Endodermal cell (in vitro differentiated cells): ENCODE measurements around the gene SCAF11. TPM values are rescaled to one million over a fixed set of nuclear protein-coding genes. Genes with fewer than 3 reads are reported as not detected.

Experiments
- DNase-seq: peaks from one replicate; pipeline ENCODE4 v3.0.0-alpha.2; 2017
- H3K27ac ChIP-seq: 2 replicates; pipeline ENCODE4 v1.5.1; 2013; ENCODE audit warnings: mild to moderate bottlenecking, low read depth, low read length, moderate library complexity
- H3K27me3 ChIP-seq: 2 replicates; pipeline ENCODE4 v1.6.1; 2013; ENCODE audit warnings: mild to moderate bottlenecking, low read length, moderate library complexity; ENCODE audit not compliant: insufficient read depth, control insufficient read depth, poor library complexity, severe bottlenecking
- H3K36me3 ChIP-seq: 2 replicates; pipeline ENCODE4 v1.7.0; 2013; ENCODE audit warnings: mild to moderate bottlenecking, low read length, moderate library complexity; ENCODE audit not compliant: control insufficient read depth, insufficient read depth
- H3K4me1 ChIP-seq: one replicate; pipeline ENCODE4 v1.7.0; 2013; ENCODE audit warnings: low read length; ENCODE audit not compliant: control insufficient read depth, insufficient read depth
- H3K4me3 ChIP-seq: 2 replicates; pipeline ENCODE4 v1.5.1; 2013; ENCODE audit warnings: mild to moderate bottlenecking, low read length, moderate library complexity
- H3K9ac ChIP-seq: 2 replicates; pipeline ENCODE4 v1.6.1; 2013; ENCODE audit warnings: mild to moderate bottlenecking, low read length, moderate library complexity; ENCODE audit not compliant: poor library complexity, severe bottlenecking; ENCODE audit errors: extremely low read depth
- H3K9me3 ChIP-seq: 2 replicates; pipeline ENCODE4 v1.6.1; 2013; ENCODE audit warnings: mild to moderate bottlenecking, low read length, moderate library complexity; ENCODE audit not compliant: control insufficient read depth
- H3K27ac Mint-ChIP-seq: 2 replicates; pipeline ENCODE4 v1.8.0; 2020; ENCODE audit warnings: mixed read lengths
- H3K27me3 Mint-ChIP-seq: 2 replicates; pipeline ENCODE4 v1.8.0; 2021; ENCODE audit warnings: mild to moderate bottlenecking, mixed read lengths; ENCODE audit not compliant: insufficient read depth
- H3K36me3 Mint-ChIP-seq: 2 replicates; pipeline ENCODE4 v1.8.0; 2020; ENCODE audit warnings: low read depth, mixed read lengths
- H3K4me1 Mint-ChIP-seq: 2 replicates; pipeline ENCODE4 v1.8.0; 2020; ENCODE audit warnings: mixed read lengths
- H3K4me3 Mint-ChIP-seq: 2 replicates; pipeline ENCODE4 v1.8.0; 2020; ENCODE audit warnings: mild to moderate bottlenecking, moderate library complexity, mixed read lengths
- H3K9me3 Mint-ChIP-seq: 2 replicates; pipeline ENCODE4 v1.8.0; 2020; ENCODE audit warnings: mild to moderate bottlenecking, mixed read lengths
- WGBS, 2 experiments: methylation state at CpG; one replicate each; pipeline versions ENCODE4 v1.1.5 to v1.1.7; 2013; ENCODE audit warnings: missing lambda C conversion rate in 2 of 2, mixed read lengths in 1 of 2; ENCODE audit not compliant: insufficient coverage in 1 of 2, insufficient read length in 1 of 2; 5-methylcytosine and 5-hydroxymethylcytosine counted together
- total RNA-seq, 2 donors: library from RNA; stranded (reverse); fragmentation: NEBNext Ultra II Directional in 1 of 2; extraction: Animal tissue kit (Norgen Biotek cat#: 25700) in 1 of 2; gene quantifications; 2 replicates in 1 of 2; 3 replicates in 1 of 2; pipeline ENCODE4 v1.2.1, GENCODE V29; 2021
- TF ChIP-seq, protein P1 (sequence below): fragments of 200-600 bp; sonication (generic); conservative IDR thresholded peaks from 2 replicates; pipeline ENCODE4 v1.5.0; 2021; ENCODE audit warnings: antibody characterized with exemption, mild to moderate bottlenecking

SCAF11 gene
- total RNA-seq, 2 donors from 2014 or later: 99.6 to 116 TPM

DNA sequence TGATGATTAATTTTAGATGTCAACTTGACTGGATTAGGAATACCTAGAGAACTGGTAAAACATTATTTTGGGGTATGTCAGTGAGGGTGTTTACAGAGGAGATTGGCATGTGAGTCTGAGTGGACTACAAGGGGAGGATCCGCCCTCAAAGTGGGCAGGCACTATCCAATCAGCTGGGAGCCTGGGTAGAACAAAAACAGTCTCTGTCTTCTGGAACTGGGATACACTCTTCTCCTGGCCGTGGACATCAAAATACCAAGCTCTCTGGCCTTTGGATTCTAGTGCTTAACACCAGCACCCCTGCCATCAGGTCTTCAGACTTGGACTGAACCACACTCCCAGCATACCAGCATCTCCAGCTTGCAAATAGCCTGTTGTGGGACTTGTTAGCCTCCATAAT, 4.4 kb upstream of the SCAF11 start:
- H3K4me3 ChIP-seq: no peak overlapping the region
- peaks cover 26% of the 10 kb centered on the region for H3K9me3 Mint-ChIP-seq
- H3K4me3 Mint-ChIP-seq: no peak overlapping the region
- H3K27me3 ChIP-seq: no peaks in the 10 kb centered on the region
- H3K27me3 Mint-ChIP-seq: no peaks in the 10 kb centered on the region
- no peaks in the 10 kb centered on the region for H3K4me1 ChIP-seq
- whole genome bisulfite sequencing, 2 experiments: 90 to 94% methylated on average over 2 of the region's 2 CpGs
- H3K36me3 ChIP-seq: no peaks in the 10 kb centered on the region
- H3K27ac ChIP-seq: no peak overlapping the region
- peaks cover 7% of the 10 kb centered on the region for H3K36me3 Mint-ChIP-seq
- peaks cover 4% of the 10 kb centered on the region for H3K4me1 Mint-ChIP-seq
- peaks cover 12% of the 10 kb centered on the region for H3K9me3 ChIP-seq
- DNase-seq: no peak
- H3K27ac Mint-ChIP-seq: no peak overlapping the region
- TF ChIP-seq, protein P1, sequence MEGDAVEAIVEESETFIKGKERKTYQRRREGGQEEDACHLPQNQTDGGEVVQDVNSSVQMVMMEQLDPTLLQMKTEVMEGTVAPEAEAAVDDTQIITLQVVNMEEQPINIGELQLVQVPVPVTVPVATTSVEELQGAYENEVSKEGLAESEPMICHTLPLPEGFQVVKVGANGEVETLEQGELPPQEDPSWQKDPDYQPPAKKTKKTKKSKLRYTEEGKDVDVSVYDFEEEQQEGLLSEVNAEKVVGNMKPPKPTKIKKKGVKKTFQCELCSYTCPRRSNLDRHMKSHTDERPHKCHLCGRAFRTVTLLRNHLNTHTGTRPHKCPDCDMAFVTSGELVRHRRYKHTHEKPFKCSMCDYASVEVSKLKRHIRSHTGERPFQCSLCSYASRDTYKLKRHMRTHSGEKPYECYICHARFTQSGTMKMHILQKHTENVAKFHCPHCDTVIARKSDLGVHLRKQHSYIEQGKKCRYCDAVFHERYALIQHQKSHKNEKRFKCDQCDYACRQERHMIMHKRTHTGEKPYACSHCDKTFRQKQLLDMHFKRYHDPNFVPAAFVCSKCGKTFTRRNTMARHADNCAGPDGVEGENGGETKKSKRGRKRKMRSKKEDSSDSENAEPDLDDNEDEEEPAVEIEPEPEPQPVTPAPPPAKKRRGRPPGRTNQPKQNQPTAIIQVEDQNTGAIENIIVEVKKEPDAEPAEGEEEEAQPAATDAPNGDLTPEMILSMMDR: no peak
- H3K9ac ChIP-seq: no peak overlapping the region

DNA sequence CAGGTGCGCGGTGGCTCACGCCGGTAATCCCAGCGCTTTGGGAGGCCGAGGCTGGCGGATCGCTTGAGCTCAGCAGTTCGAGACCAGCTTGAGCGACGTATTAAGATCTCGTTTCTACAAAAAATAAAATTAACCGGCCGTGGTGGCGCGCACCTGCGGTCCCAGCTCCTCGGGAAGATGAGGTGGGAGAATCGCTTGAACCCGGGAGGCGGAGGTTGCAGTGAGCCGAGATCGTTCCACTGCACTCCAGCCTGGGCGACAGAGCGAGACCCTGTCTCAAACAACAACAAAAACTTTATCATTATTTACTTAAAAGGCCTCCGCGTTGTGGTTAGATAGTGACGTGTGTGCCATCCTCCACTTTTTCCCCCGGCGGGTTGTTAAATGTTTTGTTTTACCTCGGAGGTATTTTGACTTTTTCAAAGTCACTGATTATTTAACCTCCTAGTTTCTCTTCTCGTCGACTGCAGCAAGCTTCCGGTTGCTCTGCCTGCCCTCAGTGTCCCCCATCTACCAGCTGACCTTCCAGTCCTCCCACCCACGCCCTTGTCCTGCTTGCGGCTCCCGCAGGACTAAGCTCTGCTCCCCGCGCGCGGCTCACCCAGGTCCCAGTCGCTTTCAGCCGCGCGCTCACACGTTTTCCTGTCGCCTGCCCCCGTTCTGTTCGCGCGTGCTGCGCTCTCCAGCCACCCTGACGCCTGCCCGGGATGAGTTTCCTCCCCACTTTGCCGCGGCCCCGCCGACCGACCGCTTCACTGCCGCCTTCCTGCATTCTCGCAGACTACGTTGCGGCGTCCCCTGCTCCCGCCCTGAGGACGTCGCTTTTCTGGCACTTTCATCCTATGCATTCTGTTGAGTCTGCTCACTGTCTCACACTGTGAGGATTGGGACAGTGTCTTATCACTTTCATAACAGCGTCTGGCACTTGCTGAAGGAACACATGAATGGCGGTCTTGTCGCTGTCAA, 1.2 kb upstream of the SCAF11 start:
- Histone ChIP-seq H3K27me3 (no peaks in the 10 kb centered on the region), H3K4me3 (peak overlapping the region; percentile 77), H3K9me3 (no peaks in the 10 kb centered on the region), H3K9ac (peak overlapping the region; percentile 69), H3K36me3 (peaks cover 2% of the 10 kb centered on the region), H3K4me1 (peaks cover 4% of the 10 kb centered on the region), H3K27ac (peak overlapping the region; percentile 89)
- Mint-ChIP-seq H3K4me3 (peak overlapping the region; percentile 84), H3K9me3 (peaks cover 4% of the 10 kb centered on the region), H3K36me3 (peaks cover 3% of the 10 kb centered on the region), H3K27ac (peak overlapping the region; percentile 99), H3K4me1 (peaks cover 25% of the 10 kb centered on the region), H3K27me3 (no peaks in the 10 kb centered on the region)
- WGBS, 2 experiments: 40 to 44% methylated on average over 34 to 71 of the region's 71 CpGs
- peak; percentile 91 for DNase-seq
- TF ChIP-seq, protein P1: no peak

DNA sequence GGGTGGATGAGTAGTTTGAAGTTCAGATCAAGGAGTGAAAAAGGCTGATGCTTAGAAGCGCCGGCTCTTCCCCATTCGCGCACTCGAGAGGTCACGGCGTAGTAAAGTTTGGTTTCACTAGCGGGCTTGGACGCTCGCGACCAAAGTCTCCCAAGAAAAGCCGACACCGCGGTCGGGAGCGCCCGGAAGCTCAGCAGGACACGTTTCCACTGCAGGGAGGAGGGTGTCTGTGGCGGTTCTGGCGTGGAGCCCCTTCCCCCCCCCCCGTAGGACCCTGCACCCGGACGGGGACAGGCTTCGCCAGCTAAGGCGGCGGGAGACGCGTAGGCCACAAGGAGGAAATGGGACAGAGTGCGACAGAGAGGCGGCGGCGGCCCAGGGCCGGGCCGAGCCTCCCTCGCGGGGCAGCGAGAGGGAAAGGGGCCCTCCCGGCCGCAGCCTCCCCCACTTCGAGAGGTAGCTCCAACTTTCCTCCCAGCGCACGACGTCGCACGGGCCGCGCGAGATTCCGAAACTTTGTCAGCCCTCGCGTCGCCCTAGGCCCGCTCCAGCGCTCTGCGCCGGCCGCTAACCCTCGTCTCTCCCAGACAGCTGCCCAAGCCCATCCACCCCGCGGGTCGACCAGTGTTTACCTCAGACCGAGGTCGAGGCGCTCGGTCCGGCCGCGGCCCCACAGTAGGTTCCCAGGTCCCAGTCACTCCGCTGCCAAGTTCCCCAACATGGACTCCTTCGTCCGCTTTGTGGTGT, 480 bp downstream of the SCAF11 start:
- peak overlapping the region; percentile 99 for H3K27ac Mint-ChIP-seq
- H3K4me1 Mint-ChIP-seq: peaks cover 35% of the 10 kb centered on the region
- peak; percentile 86 for DNase-seq
- Histone ChIP-seq H3K27ac (peak overlapping the region; percentile 94), H3K36me3 (peaks cover 19% of the 10 kb centered on the region), H3K9me3 (peaks cover 5% of the 10 kb centered on the region), H3K4me1 (peaks cover 4% of the 10 kb centered on the region), H3K9ac (peak overlapping the region; percentile 95), H3K27me3 (no peaks in the 10 kb centered on the region), H3K4me3 (peak overlapping the region; percentile 94)
- H3K36me3 Mint-ChIP-seq: peaks cover 18% of the 10 kb centered on the region
- peaks cover 2% of the 10 kb centered on the region for H3K9me3 Mint-ChIP-seq
- WGBS, 2 experiments: 0% methylated on average over 9 to 71 of the region's 71 CpGs
- TF ChIP-seq, protein P1: no peak
- no peaks in the 10 kb centered on the region for H3K27me3 Mint-ChIP-seq
- H3K4me3 Mint-ChIP-seq: peak overlapping the region; percentile 84
